Mucosa of descending colon (tissue), 3 donors: Measurements from ENCODE around the gene STPG4. TPM values are rescaled to one million over a fixed set of nuclear protein-coding genes. Genes with fewer than 3 reads are reported as not detected.
A peak's percentile ranks its signal among the peaks of the same experiment; 100 is the strongest.

Experiments used
- ATAC-seq: fragments of 200-7000 bp; cut with Tn5 transposase; one replicate; pipeline ENCODE4 v1.9.1; 2020; ENCODE audit warnings: mild to moderate bottlenecking, moderate library complexity
- DNase-seq, 3 donors: peaks; one replicate each; pipeline ENCODE4 v3.0.0-alpha.2; 2020
- H3K36me3 ChIP-seq: fragments of 200-600 bp; one replicate; pipeline ENCODE4 v1.8.0; 2021; ENCODE audit warnings: low read depth, mild to moderate bottlenecking
- H3K4me1 ChIP-seq: fragments of 200-600 bp; one replicate; pipeline ENCODE4 v1.8.0; 2021; ENCODE audit warnings: low read depth, mild to moderate bottlenecking
- H3K4me3 ChIP-seq: fragments of 200-600 bp; one replicate; pipeline ENCODE4 v1.8.0; 2021; ENCODE audit warnings: mild to moderate bottlenecking
- H3K9me3 ChIP-seq: fragments of 200-600 bp; one replicate; pipeline ENCODE4 v1.8.0; 2021; ENCODE audit warnings: mild to moderate bottlenecking
- intact Hi-C, 2 donors: fragments of 100-400 bp; cut with DNase I in 1 of 2; cut with micrococcal nuclease in 1 of 2; formaldehyde crosslinking; loops; one replicate each; pipeline versions ENCODE4 v1.11.0 to v1.11.1; 2022; cut with DNase I, micrococcal nuclease
- total RNA-seq, 3 donors: library from RNA; stranded (reverse); fragmentation: NEBNext Ultra II Directional in 2 of 3; extraction: Animal tissue kit (Norgen Biotek cat#: 25700) in 2 of 3; gene quantifications; one replicate each; pipeline versions ENCODE4 v1.2.1 to v1.2.4, GENCODE V29; 2021 to 2023
- TF ChIP-seq, protein P1 (sequence below): fragments of 200-600 bp; IDR thresholded peaks from one replicate; pipeline ENCODE4 v1.8.0; 2022; ENCODE audit warnings: antibody characterized with exemption, mild to moderate bottlenecking
- donor health status: DM: no; HTN: no; CAD: no; lungs with moderate emphysema.
- donor health status: DM: no; HTN: no; CAD: no.
- donor health status: DM: no; HTN: yes; CAD: no.

STPG4 gene
- total RNA-seq, 3 donors from 2014 or later: 0.46 to 0.63 TPM; not detected in 1

DNA sequence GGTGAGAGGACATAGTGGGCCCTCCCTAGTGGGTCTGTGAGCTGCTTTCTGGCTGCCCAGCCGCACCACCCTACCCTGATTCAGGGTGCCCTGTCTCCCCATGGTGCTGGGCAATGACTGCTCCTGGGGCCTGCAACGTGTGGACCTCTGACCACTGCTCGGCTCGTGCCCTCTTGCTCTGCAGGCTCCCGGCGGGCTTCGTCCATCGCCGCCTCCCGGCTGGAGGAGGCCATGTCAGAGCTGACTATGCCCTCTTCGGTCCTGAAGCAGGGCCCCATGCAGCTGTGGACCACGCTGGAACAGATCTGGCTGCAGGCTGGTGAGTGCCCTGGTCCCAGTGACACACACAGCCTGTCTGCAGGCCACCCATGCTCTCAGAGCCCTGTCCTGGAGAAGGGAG lies 103.5 kb downstream of the STPG4 start:
- TF ChIP-seq, protein P1, sequence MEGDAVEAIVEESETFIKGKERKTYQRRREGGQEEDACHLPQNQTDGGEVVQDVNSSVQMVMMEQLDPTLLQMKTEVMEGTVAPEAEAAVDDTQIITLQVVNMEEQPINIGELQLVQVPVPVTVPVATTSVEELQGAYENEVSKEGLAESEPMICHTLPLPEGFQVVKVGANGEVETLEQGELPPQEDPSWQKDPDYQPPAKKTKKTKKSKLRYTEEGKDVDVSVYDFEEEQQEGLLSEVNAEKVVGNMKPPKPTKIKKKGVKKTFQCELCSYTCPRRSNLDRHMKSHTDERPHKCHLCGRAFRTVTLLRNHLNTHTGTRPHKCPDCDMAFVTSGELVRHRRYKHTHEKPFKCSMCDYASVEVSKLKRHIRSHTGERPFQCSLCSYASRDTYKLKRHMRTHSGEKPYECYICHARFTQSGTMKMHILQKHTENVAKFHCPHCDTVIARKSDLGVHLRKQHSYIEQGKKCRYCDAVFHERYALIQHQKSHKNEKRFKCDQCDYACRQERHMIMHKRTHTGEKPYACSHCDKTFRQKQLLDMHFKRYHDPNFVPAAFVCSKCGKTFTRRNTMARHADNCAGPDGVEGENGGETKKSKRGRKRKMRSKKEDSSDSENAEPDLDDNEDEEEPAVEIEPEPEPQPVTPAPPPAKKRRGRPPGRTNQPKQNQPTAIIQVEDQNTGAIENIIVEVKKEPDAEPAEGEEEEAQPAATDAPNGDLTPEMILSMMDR: no peak
- no peaks in the 10 kb centered on the region for H3K9me3 ChIP-seq
- no peak for DNase-seq
- no peaks in the 10 kb centered on the region for H3K36me3 ChIP-seq
- H3K4me1 ChIP-seq: peaks cover 16% of the 10 kb centered on the region
- intact Hi-C loops: no loop called here
- ATAC-seq: no peak
- no peak overlapping the region for H3K4me3 ChIP-seq

DNA sequence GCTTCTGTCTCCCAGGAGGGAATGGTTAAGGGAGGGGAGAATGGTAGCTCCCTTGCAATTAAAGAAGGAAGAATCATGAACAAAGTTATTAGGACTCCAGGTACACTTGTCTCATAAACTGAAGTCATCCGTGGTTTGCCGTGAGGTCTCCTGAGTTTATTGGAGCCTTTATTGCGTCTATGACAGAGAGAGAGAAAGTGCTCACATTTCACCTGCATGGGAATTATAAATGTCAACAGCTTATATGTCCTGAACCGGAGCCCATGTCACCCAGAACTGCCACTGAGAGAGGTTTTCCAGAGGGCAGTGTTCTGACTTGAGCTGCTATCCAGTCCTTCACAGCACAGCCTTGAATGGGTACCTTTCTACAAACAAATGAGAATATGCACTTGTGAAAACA lies 104.3 kb downstream of the STPG4 start:
- no peaks in the 10 kb centered on the region for H3K36me3 ChIP-seq
- ATAC-seq: peak; percentile 83

DNA sequence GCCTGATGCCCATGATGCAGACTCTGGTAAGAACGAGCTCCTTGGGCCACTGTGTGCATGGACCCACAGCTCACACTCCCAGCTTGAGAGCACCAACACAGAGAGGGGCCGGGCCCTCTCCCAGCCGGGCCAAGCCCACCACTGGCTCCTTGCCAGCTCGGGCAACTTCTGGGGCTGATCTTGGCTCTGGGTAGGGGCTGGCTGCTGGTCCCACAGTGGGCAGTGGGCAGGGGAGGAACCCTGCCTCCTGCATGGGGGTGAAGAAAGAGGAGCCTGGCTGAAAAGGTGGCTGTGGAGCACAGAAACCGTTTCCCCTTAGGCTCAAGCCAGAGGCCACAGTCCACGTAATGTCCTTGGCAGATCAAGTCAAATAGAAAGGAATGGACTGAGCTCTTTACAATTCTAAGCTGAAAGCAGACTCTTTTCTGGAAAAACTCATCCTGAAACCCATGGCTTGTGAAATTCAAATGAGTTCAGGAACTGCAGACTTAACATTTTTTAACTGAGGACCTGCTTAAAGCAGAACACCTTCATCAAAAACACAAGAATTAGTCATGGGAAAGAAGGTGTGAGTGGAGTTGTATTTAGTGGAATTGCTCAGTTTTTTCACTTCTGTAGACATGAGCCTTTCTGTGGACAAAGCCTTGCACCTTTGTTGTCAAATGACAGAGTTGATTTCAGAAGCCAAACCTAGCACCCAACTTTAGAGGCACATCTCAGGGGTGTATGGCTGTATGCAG lies 104.9 kb downstream of the STPG4 start:
- Histone ChIP-seq H3K9me3 (no peaks in the 10 kb centered on the region), H3K4me3 (no peak overlapping the region), H3K36me3 (no peaks in the 10 kb centered on the region), H3K4me1 (peaks cover 16% of the 10 kb centered on the region)
- ATAC-seq: no peak
- no peak for DNase-seq
- TF ChIP-seq, protein P1: no peak
- intact Hi-C loops: no loop called here

More for the DNA sequence above, 104.3 kb downstream of the STPG4 start:
- TF ChIP-seq, protein P1: no peak
- intact Hi-C loops: no loop called here
- DNase-seq: peak in 1 of 3 donors; percentile 41
- Histone ChIP-seq H3K4me3 (no peak overlapping the region), H3K4me1 (peaks cover 16% of the 10 kb centered on the region), H3K9me3 (no peaks in the 10 kb centered on the region)

DNA sequence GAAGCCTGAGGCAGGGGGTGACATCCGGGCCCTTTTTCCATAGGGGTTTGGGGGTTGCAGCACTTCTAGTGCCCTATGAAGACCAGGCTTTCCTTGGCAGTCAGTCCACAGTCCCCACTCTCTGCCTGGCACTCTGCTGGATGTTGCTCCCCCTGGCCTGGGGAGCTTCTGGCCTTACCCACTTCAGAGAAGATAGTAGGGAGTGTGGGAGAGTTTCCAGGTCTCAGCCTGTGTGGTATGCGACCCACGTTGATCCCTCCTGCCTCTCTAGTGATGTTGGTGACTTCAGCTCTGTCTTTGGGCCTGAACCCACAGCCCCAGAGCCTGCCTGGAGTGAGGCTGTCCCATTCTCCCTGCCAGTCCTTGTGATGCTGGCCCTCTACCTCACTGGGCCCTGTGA lies 105.6 kb downstream of the STPG4 start:
- Histone ChIP-seq H3K4me3 (no peak overlapping the region), H3K36me3 (no peaks in the 10 kb centered on the region), H3K4me1 (peaks cover 16% of the 10 kb centered on the region), H3K9me3 (no peaks in the 10 kb centered on the region)
- ATAC-seq (no peak), DNase-seq (no peak)
- intact Hi-C loops: no loop called here
- TF ChIP-seq, protein P1: no peak

DNA sequence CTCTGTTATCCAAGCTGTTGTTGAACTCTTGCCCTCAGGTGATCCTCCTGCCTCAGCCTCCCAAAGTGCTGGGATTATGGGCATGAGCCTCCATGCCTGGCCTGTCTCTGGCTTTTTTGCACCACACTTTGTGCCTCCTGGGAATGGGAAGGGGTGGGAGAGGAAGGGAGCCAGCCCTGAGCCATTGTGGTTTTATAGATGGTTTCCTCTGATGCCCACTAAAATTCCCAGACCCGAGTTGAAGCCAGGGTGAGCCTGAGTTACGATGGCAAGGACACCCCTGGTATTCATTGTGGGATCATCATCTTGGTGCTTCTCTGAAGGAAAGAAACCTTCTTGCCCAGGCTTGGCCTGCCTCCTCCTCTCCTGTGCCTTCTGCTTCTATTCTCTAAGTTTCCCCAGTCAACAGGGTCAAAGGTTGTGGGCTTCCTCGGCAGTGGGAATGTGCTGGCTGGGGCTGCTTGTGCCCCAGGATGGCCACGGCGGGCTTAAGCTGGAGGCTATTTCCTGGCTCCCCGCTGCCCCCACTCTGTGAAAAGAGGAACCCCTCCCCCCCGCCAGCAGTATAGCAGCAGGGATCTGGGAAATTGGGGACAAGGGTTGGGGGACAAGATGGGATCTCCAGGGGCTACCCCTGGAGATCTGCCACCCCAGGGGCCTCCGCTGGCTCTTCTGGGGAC lies 106.2 kb downstream of the STPG4 start:
- ATAC-seq (no peak), DNase-seq (no peak)
- no peaks in the 10 kb centered on the region for H3K9me3 ChIP-seq
- no peak overlapping the region for H3K4me3 ChIP-seq
- TF ChIP-seq, protein P1: no peak
- H3K4me1 ChIP-seq: peaks cover 16% of the 10 kb centered on the region
- intact Hi-C loops: no loop called here
- no peaks in the 10 kb centered on the region for H3K36me3 ChIP-seq
